PC-3 (cell line): ENCODE measurements around the gene NLGN2. TPM values are rescaled to one million over a fixed set of nuclear protein-coding genes. Genes with fewer than 3 reads are reported as not detected.

Experiments used
- ATAC-seq: fragments of 200-7000 bp; cut with Tn5 transposase; 2 replicates; pipeline ENCODE4 v1.9.1; 2020; ENCODE audit warnings: mild to moderate bottlenecking, moderate library complexity
- BruUV-seq: library from RNA; stranded (reverse); fragments of 400-500 nt; replicated peaks from 2 replicates; lab custom pipeline; 2021; lab: Mats Ljungman, UMichigan
- CTCF ChIA-PET: fragments of 300-600 bp; sonication (Branson Sonifier 250); formaldehyde crosslinking; loops from one replicate; lab custom pipeline; 2022; ENCODE audit warnings: antibody characterized with exemption; lab: Charles Lee
- POLR2A ChIA-PET: fragments of 300-600 bp; sonication (Branson Sonifier 250); formaldehyde crosslinking; loops from one replicate; lab custom pipeline; 2022; ENCODE audit warnings: antibody characterized with exemption; ENCODE audit not compliant: unreplicated experiment; lab: Charles Lee
- DNase-seq: peaks from one replicate; pipeline ENCODE4 v3.0.0-alpha.2; 2015
- H2AFZ ChIP-seq: fragments of 300-600 bp; sonication (generic); 2 replicates; pipeline ENCODE4 v1.6.0; 2016; ENCODE audit warnings: antibody characterized with exemption, low read length
- H3F3A ChIP-seq: fragments of 300-600 bp; sonication (generic); one replicate; pipeline ENCODE4 v1.6.0; 2017; ENCODE audit warnings: antibody characterized with exemption, low read length, control low read depth, mild to moderate bottlenecking; ENCODE audit not compliant: unreplicated experiment
- H3K27ac ChIP-seq: fragments of 300-600 bp; sonication (generic); 2 replicates; pipeline ENCODE4 v1.5.1; 2016; ENCODE audit warnings: mild to moderate bottlenecking, low read length
- H3K27me3 ChIP-seq: fragments of 300-600 bp; sonication (generic); 2 replicates; pipeline ENCODE4 v1.6.1; 2016; ENCODE audit warnings: low read length, mixed read lengths
- H3K36me3 ChIP-seq: fragments of 300-600 bp; sonication (generic); 2 replicates; pipeline ENCODE4 v1.6.1; 2016; ENCODE audit warnings: low read depth, mixed run types, low read length, mixed read lengths
- H3K4me1 ChIP-seq: fragments of 300-600 bp; sonication (generic); 2 replicates; pipeline ENCODE4 v1.5.1; 2016; ENCODE audit warnings: low read length; ENCODE audit not compliant: insufficient read depth
- H3K4me2 ChIP-seq: fragments of 300-600 bp; sonication (generic); 2 replicates; pipeline ENCODE4 v1.6.0; 2016; ENCODE audit warnings: low read length
- H3K4me3 ChIP-seq: fragments of 300-600 bp; sonication (generic); 2 replicates; pipeline ENCODE4 v1.5.1; 2016; ENCODE audit warnings: mild to moderate bottlenecking, low read length, mixed read lengths
- H3K79me2 ChIP-seq: fragments of 300-600 bp; sonication (generic); 2 replicates; pipeline ENCODE4 v1.6.1; 2017; ENCODE audit warnings: low read length, mixed read lengths
- H3K9ac ChIP-seq: fragments of 300-600 bp; sonication (generic); 2 replicates; pipeline ENCODE4 v1.6.0; 2016; ENCODE audit warnings: mild to moderate bottlenecking, low read length
- H3K9me2 ChIP-seq: fragments of 300-600 bp; sonication (generic); replicated peaks from 2 replicates; pipeline ENCODE4 v1.6.1; 2016; ENCODE audit warnings: mixed run types, low read length, mixed read lengths
- H3K9me3 ChIP-seq: fragments of 300-600 bp; sonication (generic); 2 replicates; pipeline ENCODE4 v1.6.1; 2016; ENCODE audit warnings: low read length, mixed read lengths
- H4K20me1 ChIP-seq: fragments of 300-600 bp; sonication (generic); 2 replicates; pipeline ENCODE4 v1.6.1; 2016; ENCODE audit warnings: low read length, mixed read lengths
- EZH2 ChIP-seq: fragments of 300-600 bp; sonication (generic); IDR thresholded peaks from one replicate; pipeline ENCODE4 v1.6.1; 2017; ENCODE audit warnings: antibody characterized with exemption, mild to moderate bottlenecking, low read length; ENCODE audit not compliant: unreplicated experiment
- EZH2phosphoT487 ChIP-seq: fragments of 300-600 bp; sonication (generic); IDR thresholded peaks from 2 replicates; pipeline ENCODE4 v1.6.1; 2018; ENCODE audit warnings: mild to moderate bottlenecking, antibody characterized with exemption, low read length, borderline replicate concordance
- intact Hi-C: fragments of 100-400 bp; cut with micrococcal nuclease; formaldehyde crosslinking; loops from 2 replicates; pipeline ENCODE4 v1.9.0; 2023
- total RNA-seq: library from RNA; depleted of rRNA; stranded (reverse); fragments of >200 nt; gene quantifications from 2 replicates; pipeline ENCODE4 v1.2.3, GENCODE V29; 2014
- TF ChIP-seq, protein P1 (sequence below): fragments of 300-600 bp; sonication (generic); conservative IDR thresholded peaks from 2 replicates; pipeline ENCODE4 v1.5.1; 2017; ENCODE audit warnings: antibody characterized with exemption, low read depth, mild to moderate bottlenecking, low read length

The NLGN2 gene
- total RNA-seq, 1 experiment from 2014 or later, result 7.4 TPM

- CTCF ChIA-PET, result interaction anchor here (1.1 to 1.2 kb wide), 2 partner anchors 9 to 34 kb away, joined by 3 to 6 read pairs; partner anchors contain the start of gene PLSCR3
- DNase-seq, result no peak
- TSS peak; percentile 81 for BruUV-seq
Observed at GRCh38 chr17:7403043-7403726, 4.5 kb upstream of the NLGN2 start.

DNA sequence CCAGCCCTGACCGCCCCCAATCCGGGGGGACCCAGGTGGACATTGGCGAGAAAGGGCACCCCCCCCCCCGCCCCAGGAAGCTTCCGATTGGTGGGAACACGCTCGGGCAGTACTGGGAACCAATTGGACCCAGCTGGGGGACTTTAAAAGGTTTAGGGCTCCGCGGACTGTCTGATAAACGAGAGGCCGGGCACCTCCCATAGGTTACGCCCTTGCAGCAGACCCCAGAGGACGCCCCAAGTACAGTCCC is 4.0 kb upstream of the NLGN2 start:
- Histone ChIP-seq H4K20me1 (no peaks in the 10 kb centered on the region), H2AFZ (peak overlapping the region; percentile 80), H3K27me3 (no peaks in the 10 kb centered on the region), H3K36me3 (no peaks in the 10 kb centered on the region), H3K4me1 (peaks cover 9% of the 10 kb centered on the region), H3K27ac (0 out of 2 replicates have a peak overlapping the region, but pooled peaks have one; percentile 13), H3K79me2 (peaks cover 6% of the 10 kb centered on the region; the same call in 1 of the 2 replicates), H3K9me2 (no peaks in the 10 kb centered on the region), H3K4me2 (peak overlapping the region; percentile 92), H3K9me3 (no peaks in the 10 kb centered on the region), H3K4me3 (peak overlapping the region; percentile 85), H3F3A (no peaks in the 10 kb centered on the region), H3K9ac (peak overlapping the region; percentile 73)
- DNase-seq (no peak), ATAC-seq (peak; percentile 52)
- ChIA-PET POLR2A (interaction anchor here (0.5 to 0.7 kb wide), 4 partner anchors 9 to 1935 kb away, joined by 3 to 5 read pairs (median 4); partner anchors contain the start of genes DHX33 and PLSCR3), CTCF (interaction anchor here (0.8 to 1.2 kb wide), 4 partner anchors 10 to 184 kb away, joined by 3 to 6 read pairs (median 5); partner anchors contain the start of genes ACADVL, DLG4 and PLSCR3)
- no TSS peak for BruUV-seq
- TF ChIP-seq, protein P1, sequence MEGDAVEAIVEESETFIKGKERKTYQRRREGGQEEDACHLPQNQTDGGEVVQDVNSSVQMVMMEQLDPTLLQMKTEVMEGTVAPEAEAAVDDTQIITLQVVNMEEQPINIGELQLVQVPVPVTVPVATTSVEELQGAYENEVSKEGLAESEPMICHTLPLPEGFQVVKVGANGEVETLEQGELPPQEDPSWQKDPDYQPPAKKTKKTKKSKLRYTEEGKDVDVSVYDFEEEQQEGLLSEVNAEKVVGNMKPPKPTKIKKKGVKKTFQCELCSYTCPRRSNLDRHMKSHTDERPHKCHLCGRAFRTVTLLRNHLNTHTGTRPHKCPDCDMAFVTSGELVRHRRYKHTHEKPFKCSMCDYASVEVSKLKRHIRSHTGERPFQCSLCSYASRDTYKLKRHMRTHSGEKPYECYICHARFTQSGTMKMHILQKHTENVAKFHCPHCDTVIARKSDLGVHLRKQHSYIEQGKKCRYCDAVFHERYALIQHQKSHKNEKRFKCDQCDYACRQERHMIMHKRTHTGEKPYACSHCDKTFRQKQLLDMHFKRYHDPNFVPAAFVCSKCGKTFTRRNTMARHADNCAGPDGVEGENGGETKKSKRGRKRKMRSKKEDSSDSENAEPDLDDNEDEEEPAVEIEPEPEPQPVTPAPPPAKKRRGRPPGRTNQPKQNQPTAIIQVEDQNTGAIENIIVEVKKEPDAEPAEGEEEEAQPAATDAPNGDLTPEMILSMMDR, result no peak
- TF ChIP-seq EZH2 (no peak), EZH2phosphoT487 (no peak)
- intact Hi-C loops, result no loop called here

More at GRCh38 chr17:7403043-7403726, 4.5 kb upstream of the NLGN2 start:
- intact Hi-C loops, result no loop called here
- peak overlapping the region; percentile 85 for H3K4me3 ChIP-seq
- POLR2A ChIA-PET, result interaction anchor here (0.7 kb wide), 1 partner anchor 32 kb away, joined by 6 read pairs; the partner anchor contains the start of gene TMEM102
- no peaks in the 10 kb centered on the region for H3K36me3 ChIP-seq
- no peaks in the 10 kb centered on the region for H4K20me1 ChIP-seq
- no peaks in the 10 kb centered on the region for H3F3A ChIP-seq
- peak overlapping the region; percentile 73 for H3K9ac ChIP-seq
- H3K79me2 ChIP-seq, result peaks cover 6% of the 10 kb centered on the region; the same call in 1 of the 2 replicates
- peak overlapping the region; percentile 92 for H3K4me2 ChIP-seq
- no peaks in the 10 kb centered on the region for H3K9me2 ChIP-seq
- peak overlapping the region; percentile 80 for H2AFZ ChIP-seq
- TF ChIP-seq, protein P1, result no peak
- no peak for TF ChIP-seq EZH2phosphoT487
- no peak for TF ChIP-seq EZH2
- no peak overlapping the region for H3K27ac ChIP-seq
- peak; percentile 3 for ATAC-seq
- H3K9me3 ChIP-seq, result no peaks in the 10 kb centered on the region
- no peaks in the 10 kb centered on the region for H3K27me3 ChIP-seq
- H3K4me1 ChIP-seq, result peaks cover 9% of the 10 kb centered on the region
